ENCODE data around the gene SEC22C. TPM values are rescaled to one million over a fixed set of nuclear protein-coding genes. Genes with fewer than 3 reads are reported as not detected.

The SEC22C gene
- total RNA-seq, 1 donor from 2014 or later, result 49.8 TPM

- Mint-ChIP-seq H3K4me3 (ENCODE audit: unreplicated experiment) (no peak overlapping the region), H3K4me1 (ENCODE audit: low read depth) (peaks cover 45% of the 10 kb centered on the region), H3K27me3 (ENCODE audit: low read depth) (peaks cover 26% of the 10 kb centered on the region), H3K27ac (ENCODE audit: unreplicated experiment) (no peak overlapping the region), H3K36me3 (ENCODE audit: low read depth) (no peaks in the 10 kb centered on the region), H3K9me3 (ENCODE audit: low read depth) (no peaks in the 10 kb centered on the region)
- no peak for TF ChIP-seq CTCF (IDR thresholded peaks at IDR 0.05)
- DNase-seq (ENCODE audit: low spot score), result no peak
Observed at GRCh38 chr3:42500091-42500490, 81.7 kb downstream of the SEC22C start.

GRCh38 chr3:42499478-42499871 is 82.3 kb downstream of the SEC22C start:
- Mint-ChIP-seq H3K4me1 (ENCODE audit: low read depth) (peaks cover 45% of the 10 kb centered on the region), H3K9me3 (ENCODE audit: low read depth) (no peaks in the 10 kb centered on the region), H3K4me3 (ENCODE audit: unreplicated experiment) (no peak overlapping the region), H3K36me3 (ENCODE audit: low read depth) (no peaks in the 10 kb centered on the region), H3K27ac (ENCODE audit: unreplicated experiment) (no peak overlapping the region), H3K27me3 (ENCODE audit: low read depth) (peaks cover 26% of the 10 kb centered on the region)
- no peak for TF ChIP-seq CTCF (IDR thresholded peaks at IDR 0.05)
- no peak for DNase-seq (ENCODE audit: low spot score)

GRCh38 chr3:42498791-42499477 is 82.8 kb downstream of the SEC22C start:
- Mint-ChIP-seq H3K36me3 (ENCODE audit: low read depth) (no peaks in the 10 kb centered on the region), H3K4me1 (ENCODE audit: low read depth) (peaks cover 45% of the 10 kb centered on the region), H3K4me3 (ENCODE audit: unreplicated experiment) (no peak overlapping the region), H3K9me3 (ENCODE audit: low read depth) (no peaks in the 10 kb centered on the region), H3K27me3 (ENCODE audit: low read depth) (peaks cover 26% of the 10 kb centered on the region), H3K27ac (ENCODE audit: unreplicated experiment) (no peak overlapping the region)
- no peak for DNase-seq (ENCODE audit: low spot score)
- no peak for TF ChIP-seq CTCF (IDR thresholded peaks at IDR 0.05)

GRCh38 chr3:42498034-42498433 is 83.7 kb downstream of the SEC22C start:
- no peak for TF ChIP-seq CTCF (IDR thresholded peaks at IDR 0.05)
- Mint-ChIP-seq H3K4me3 (ENCODE audit: unreplicated experiment) (no peak overlapping the region), H3K9me3 (ENCODE audit: low read depth) (no peaks in the 10 kb centered on the region), H3K27ac (ENCODE audit: unreplicated experiment) (peak overlapping the region; percentile 85), H3K27me3 (ENCODE audit: low read depth) (peaks cover 26% of the 10 kb centered on the region), H3K36me3 (ENCODE audit: low read depth) (no peaks in the 10 kb centered on the region), H3K4me1 (ENCODE audit: low read depth) (peaks cover 42% of the 10 kb centered on the region)
- no peak for DNase-seq (ENCODE audit: low spot score)

Other genes starting within 250 kb of the SEC22C start
- gene LYZL4, start 171.4 kb downstream of the SEC22C start, total RNA-seq, result not detected in 3 replicates
- 5.8 to 17.0 TPM (median 6.1 TPM) in 3 replicates for gene VIPR1, start 79.3 kb downstream of the SEC22C start, total RNA-seq
- 13.5 to 18.5 TPM (median 14.5 TPM) in 3 replicates for gene SS18L2, start 8.9 kb upstream of the SEC22C start, total RNA-seq
- gene NKTR, start 18.7 kb upstream of the SEC22C start, total RNA-seq, result 49.7 to 71.5 TPM (median 50.0 TPM) in 3 replicates
- 38.8 to 44.4 TPM (median 40.0 TPM) in 3 replicates for gene ZBTB47, start 71.7 kb upstream of the SEC22C start, total RNA-seq
- not detected in 3 replicates for gene KLHL40, start 103.6 kb upstream of the SEC22C start, total RNA-seq
- not detected in 3 replicates for gene HHATL, start 120.8 kb upstream of the SEC22C start, total RNA-seq
- 0.40 to 0.77 TPM in 2 of 3 replicates, not detected in the other for gene CCDC13, start 191.3 kb upstream of the SEC22C start, total RNA-seq
- 78.6 to 89.7 TPM (median 78.7 TPM) in 3 replicates for gene HIGD1A, start 222.5 kb upstream of the SEC22C start, total RNA-seq
- gene ACKR2, start 227.5 kb upstream of the SEC22C start, total RNA-seq, result 0.41 to 1.2 TPM (median 1.0 TPM) in 3 replicates

All from chondrocyte (in vitro differentiated cells).